Gastroesophageal sphincter (tissue), 4 donors: ENCODE data around the gene MN1. TPM values are rescaled to one million over a fixed set of nuclear protein-coding genes. Genes with fewer than 3 reads are reported as not detected.

Experiments used
- ATAC-seq: fragments of 150-250 bp; one replicate; pipeline ENCODE4 v1.9.1; 2016; ENCODE audit warnings: mild to moderate bottlenecking, moderate library complexity
- H3K27ac ChIP-seq, 4 donors: fragments of 200-600 bp; sonication (generic) in 3 of 4; 1 replicate in 3 of 4; 2 replicates in 1 of 4; pipeline ENCODE4 v1.5.1; 2016 to 2019
- H3K27me3 ChIP-seq: fragments of 200-600 bp; sonication (generic); one replicate; pipeline ENCODE4 v1.5.1; 2019
- H3K36me3 ChIP-seq, 2 donors: fragments of 200-600 bp; sonication (generic); one replicate each; pipeline ENCODE4 v1.5.1; 2019; ENCODE audit warnings: control low read depth in 1 of 2
- H3K4me1 ChIP-seq, 3 donors: fragments of 200-600 bp; sonication (generic); 1 replicate in 2 of 3; 2 replicates in 1 of 3; pipeline ENCODE4 v1.5.1; 2016 to 2019; ENCODE audit warnings: control low read depth in 2 of 3
- H3K4me3 ChIP-seq, 2 donors: fragments of 200-600 bp; sonication (generic); one replicate each; pipeline ENCODE4 v1.5.1; 2019; ENCODE audit warnings: mild to moderate bottlenecking in 1 of 2, moderate library complexity in 1 of 2
- H3K9me3 ChIP-seq, 3 donors: fragments of 200-600 bp; sonication (generic); one replicate each; pipeline ENCODE4 v1.5.1; 2017 to 2019; ENCODE audit warnings: control low read depth in 2 of 3
- EP300 ChIP-seq: sonication (generic); formaldehyde crosslinking; IDR thresholded peaks from one replicate; pipeline ENCODE4 v1.6.1; 2017; ENCODE audit warnings: antibody characterized with exemption, mild to moderate bottlenecking
- POLR2A ChIP-seq, 2 donors: fragments of 450-650 bp; IDR thresholded peaks; one replicate each; pipeline ENCODE4 v1.6.1; 2017; ENCODE audit warnings: antibody characterized with exemption in 2 of 2, mild to moderate bottlenecking in 2 of 2, moderate library complexity in 1 of 2
- POLR2AphosphoS5 ChIP-seq: sonication (generic); formaldehyde crosslinking; IDR thresholded peaks from one replicate; pipeline ENCODE4 v1.6.1; 2017; ENCODE audit warnings: antibody characterized with exemption
- WGBS, 2 donors: methylation state at CpG; one replicate each; pipeline ENCODE4 v1.1.5; 2018; ENCODE audit warnings: low coverage in 1 of 2; 5-methylcytosine and 5-hydroxymethylcytosine counted together
- total RNA-seq, 4 donors: library from RNA; depleted of rRNA; stranded (reverse); fragments of >200 nt; gene quantifications; one replicate each; pipeline ENCODE4 v1.1.0, GENCODE V29; 2016
- TF ChIP-seq, protein P1 (sequence below), 4 experiments: fragments of 200-600 bp in 2 of 4; fragments of 450-650 bp in 2 of 4; sonication (generic) in 1 of 4; IDR thresholded peaks; one replicate each; pipeline ENCODE4 v1.5.1; 2017 to 2019; ENCODE audit warnings: antibody characterized with exemption in 4 of 4, mild to moderate bottlenecking in 2 of 4, moderate library complexity in 2 of 4

The MN1 gene
- total RNA-seq, 4 donors from 2014 or later, result 13.4 to 52.8 (median 28.5) TPM

DNA sequence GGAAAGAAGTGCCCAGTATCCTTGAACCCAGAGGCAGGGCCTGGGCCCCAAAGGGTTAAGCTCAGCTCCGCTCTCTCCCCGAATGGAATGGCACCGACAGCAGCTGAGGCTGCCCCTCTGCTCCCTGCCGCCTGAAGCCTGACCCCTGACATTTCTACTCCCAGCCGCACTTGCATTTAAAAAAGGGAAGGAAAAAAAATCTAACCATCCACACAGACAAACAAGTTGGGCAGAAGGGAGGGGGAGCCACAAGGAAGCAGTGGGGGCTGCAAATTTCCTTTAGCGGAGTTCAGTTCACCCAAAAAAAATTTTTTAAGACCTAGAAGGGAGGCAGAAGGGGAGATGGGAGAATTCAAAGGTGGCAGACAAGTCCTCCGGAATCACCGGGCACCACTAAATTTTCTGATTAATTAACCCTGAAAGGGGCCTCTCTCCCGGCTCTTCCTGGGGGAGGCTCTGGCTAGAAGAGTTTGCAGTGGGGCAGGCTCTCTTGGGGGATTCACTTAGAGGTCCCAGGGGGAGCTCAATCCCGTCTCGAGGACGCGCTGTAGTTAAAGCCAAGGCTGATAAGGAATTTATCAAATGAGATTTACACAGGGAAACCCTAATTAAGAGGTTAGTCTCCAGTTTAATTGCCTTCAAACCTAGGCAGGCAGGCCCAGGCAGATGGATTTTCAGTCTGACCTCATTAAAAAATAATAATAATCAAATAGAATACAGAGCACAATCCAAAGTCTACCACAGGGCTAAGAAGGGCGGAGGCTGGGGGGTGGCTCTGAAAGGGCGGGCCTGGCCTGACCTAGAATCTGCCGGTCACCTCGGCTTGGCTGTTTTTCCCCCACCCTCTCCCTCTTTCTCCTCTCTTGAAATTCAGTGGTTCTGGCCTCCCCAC lies 25.6 kb downstream of the MN1 start:
- Histone ChIP-seq H3K9me3 (no peaks in the 10 kb centered on the region), H3K4me1 (peaks cover 0 to 86% (median 12%) of the 10 kb centered on the region in 3 donors), H3K4me3 (peak overlapping the region in 1 of 2 donors; percentile 28), H3K27me3 (no peaks in the 10 kb centered on the region), H3K27ac (peak overlapping the region; percentile 44 to 97 (median 90)), H3K36me3 (no peaks in the 10 kb centered on the region)
- TF ChIP-seq POLR2A (IDR thresholded peaks at IDR 0.05), result no peak
- TF ChIP-seq, protein P1, sequence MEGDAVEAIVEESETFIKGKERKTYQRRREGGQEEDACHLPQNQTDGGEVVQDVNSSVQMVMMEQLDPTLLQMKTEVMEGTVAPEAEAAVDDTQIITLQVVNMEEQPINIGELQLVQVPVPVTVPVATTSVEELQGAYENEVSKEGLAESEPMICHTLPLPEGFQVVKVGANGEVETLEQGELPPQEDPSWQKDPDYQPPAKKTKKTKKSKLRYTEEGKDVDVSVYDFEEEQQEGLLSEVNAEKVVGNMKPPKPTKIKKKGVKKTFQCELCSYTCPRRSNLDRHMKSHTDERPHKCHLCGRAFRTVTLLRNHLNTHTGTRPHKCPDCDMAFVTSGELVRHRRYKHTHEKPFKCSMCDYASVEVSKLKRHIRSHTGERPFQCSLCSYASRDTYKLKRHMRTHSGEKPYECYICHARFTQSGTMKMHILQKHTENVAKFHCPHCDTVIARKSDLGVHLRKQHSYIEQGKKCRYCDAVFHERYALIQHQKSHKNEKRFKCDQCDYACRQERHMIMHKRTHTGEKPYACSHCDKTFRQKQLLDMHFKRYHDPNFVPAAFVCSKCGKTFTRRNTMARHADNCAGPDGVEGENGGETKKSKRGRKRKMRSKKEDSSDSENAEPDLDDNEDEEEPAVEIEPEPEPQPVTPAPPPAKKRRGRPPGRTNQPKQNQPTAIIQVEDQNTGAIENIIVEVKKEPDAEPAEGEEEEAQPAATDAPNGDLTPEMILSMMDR (IDR thresholded peaks at IDR 0.05), result no peak
- TF ChIP-seq POLR2AphosphoS5, result no peak
- no peak for TF ChIP-seq EP300
- no peak for ATAC-seq
- 12 to 26% methylated on average over 11 to 12 of the region's 17 CpGs for WGBS, 2 donors

DNA sequence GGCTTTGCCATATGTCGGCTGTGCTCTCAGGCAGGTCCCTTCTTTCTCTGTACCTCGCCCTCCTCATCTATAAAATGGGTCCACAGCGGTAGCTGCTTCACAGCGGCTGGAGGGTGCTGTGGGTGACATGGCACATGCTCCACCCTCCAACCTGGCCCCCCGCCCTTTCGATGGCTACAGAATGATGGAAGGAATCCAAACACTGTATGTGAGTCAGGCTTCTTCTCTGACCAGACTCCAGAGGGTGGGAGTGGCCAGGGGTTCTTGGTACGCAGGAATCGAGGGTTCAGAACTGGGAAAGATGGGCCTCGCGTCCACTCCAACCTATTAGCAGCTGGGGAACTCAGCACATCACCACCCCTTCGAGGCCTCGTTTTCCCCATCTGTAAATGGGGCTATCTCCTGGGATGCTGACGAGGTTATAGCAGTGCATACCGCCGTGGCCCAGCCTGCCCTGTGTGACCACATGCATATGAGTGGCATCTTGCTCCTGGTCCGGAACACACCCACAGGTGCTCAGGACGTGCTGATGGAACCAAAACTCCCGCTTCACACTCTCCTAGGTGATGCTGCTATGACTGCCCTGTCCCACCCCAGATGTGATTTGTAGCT lies 26.4 kb downstream of the MN1 start:
- peaks cover 0 to 86% (median 12%) of the 10 kb centered on the region in 3 donors for H3K4me1 ChIP-seq
- H3K4me3 ChIP-seq, result peak overlapping the region in 1 of 2 donors; percentile 28
- 62 to 63% methylated on average over 5 to 8 of the region's 18 CpGs for WGBS, 2 donors
- peak; percentile 39 for ATAC-seq
- peak overlapping the region in 3 of 4 donors; percentile 88 to 97 (median 91) for H3K27ac ChIP-seq
- H3K36me3 ChIP-seq, result no peaks in the 10 kb centered on the region
- H3K9me3 ChIP-seq, result no peaks in the 10 kb centered on the region
- TF ChIP-seq POLR2AphosphoS5 (no peak), POLR2A (IDR thresholded peaks at IDR 0.05) (no peak), EP300 (no peak)
- TF ChIP-seq, protein P1 (IDR thresholded peaks at IDR 0.05), result no peak
- no peaks in the 10 kb centered on the region for H3K27me3 ChIP-seq

DNA sequence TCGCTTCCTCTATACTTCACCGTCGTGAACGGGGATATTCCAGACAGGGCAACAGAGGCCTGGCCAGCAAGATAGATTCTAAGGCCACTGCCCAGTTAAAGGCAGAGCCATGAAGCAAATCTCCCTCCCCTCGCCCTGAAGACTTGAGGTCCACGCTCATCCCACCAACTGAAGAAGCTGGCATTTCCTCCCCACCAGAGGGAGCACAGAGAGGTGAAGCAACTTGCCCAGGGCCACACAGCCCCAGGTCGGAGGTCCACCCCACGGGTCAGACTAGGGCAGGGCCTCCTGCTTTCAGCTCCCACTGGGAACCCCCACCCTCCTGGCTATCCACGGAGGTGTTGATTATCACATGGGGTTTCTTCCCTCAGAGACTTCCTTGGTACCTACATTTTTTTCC lies 27.4 kb downstream of the MN1 start:
- H3K9me3 ChIP-seq, result no peaks in the 10 kb centered on the region
- peak overlapping the region in 3 of 4 donors; percentile 35 to 97 (median 91) for H3K27ac ChIP-seq
- TF ChIP-seq, protein P1 (IDR thresholded peaks at IDR 0.05), result no peak
- TF ChIP-seq POLR2A (IDR thresholded peaks at IDR 0.05) (no peak), POLR2AphosphoS5 (no peak), EP300 (no peak)
- no peak for ATAC-seq
- no peaks in the 10 kb centered on the region for H3K36me3 ChIP-seq
- WGBS, 2 donors, result 50 to 69% methylated on average over 2 to 4 of the region's 9 CpGs
- H3K4me3 ChIP-seq, result no peak overlapping the region
- H3K27me3 ChIP-seq, result no peaks in the 10 kb centered on the region
- peaks cover 0 to 82% (median 11%) of the 10 kb centered on the region in 3 donors for H3K4me1 ChIP-seq

DNA sequence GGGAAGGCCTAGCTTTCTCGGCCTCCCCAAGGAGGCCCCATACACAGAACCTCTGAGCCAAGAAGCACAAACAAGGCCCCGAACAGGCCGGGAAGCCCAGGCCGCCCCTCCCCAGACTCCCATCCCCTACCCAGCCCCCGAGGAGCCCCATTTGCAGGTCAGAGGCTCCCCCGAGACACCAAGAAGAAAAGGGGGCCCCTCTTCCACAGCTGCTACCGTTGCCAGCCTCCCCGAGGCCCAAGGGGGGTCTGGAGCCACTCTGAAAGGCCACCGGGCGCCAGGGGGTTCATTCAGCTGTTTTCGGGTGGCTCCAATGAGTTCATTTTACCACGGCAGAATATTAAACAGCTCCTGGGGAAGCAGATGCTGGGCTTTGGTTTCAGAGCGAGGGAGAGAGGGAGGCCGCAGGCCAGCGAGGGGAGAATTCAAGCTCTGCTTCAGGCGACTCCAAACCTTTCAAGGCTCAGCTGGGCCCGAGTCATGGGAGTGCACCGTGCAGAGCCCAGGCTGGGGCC lies 28.5 kb downstream of the MN1 start:
- ATAC-seq, result no peak
- Histone ChIP-seq H3K27ac (peak overlapping the region in 3 of 4 donors; percentile 43 to 97 (median 56)), H3K4me1 (peaks cover 0 to 79% (median 7%) of the 10 kb centered on the region in 3 donors), H3K9me3 (no peaks in the 10 kb centered on the region), H3K27me3 (no peaks in the 10 kb centered on the region), H3K4me3 (no peak overlapping the region), H3K36me3 (no peaks in the 10 kb centered on the region)
- TF ChIP-seq POLR2A (IDR thresholded peaks at IDR 0.05), result no peak
- TF ChIP-seq EP300, result no peak
- TF ChIP-seq, protein P1 (IDR thresholded peaks at IDR 0.05), result no peak
- no peak for TF ChIP-seq POLR2AphosphoS5
- 40% methylated on average over 1 of the region's 18 CpGs; no CpG with 5 or more reads in 1 of the 2 donors for WGBS, 2 donors
